SK-N-MC (cell line): Measurements from ENCODE around the gene GZMM.

Experiments used
- DNase-seq: peaks from one replicate; pipeline ENCODE4 v3.0.0-alpha.2; 2011; ENCODE audit warnings: low read depth, low spot score
- H3K27ac ChIP-seq: fragments of 200-600 bp; sonication (generic); 2 replicates; pipeline ENCODE4 v1.5.1; 2016; ENCODE audit warnings: mixed run types
- H3K36me3 ChIP-seq: fragments of 200-600 bp; sonication (generic); 2 replicates; pipeline ENCODE4 v1.6.1; 2017; ENCODE audit warnings: antibody characterized with exemption, low read length, mixed read lengths; ENCODE audit not compliant: insufficient read depth
- H3K4me3 ChIP-seq: fragments of 200-600 bp; sonication (generic); 2 replicates; pipeline ENCODE4 v1.5.1; 2016
- H3K9ac ChIP-seq: fragments of 200-600 bp; sonication (generic); 2 replicates; pipeline ENCODE4 v1.8.0; 2017; ENCODE audit warnings: mixed run types, mixed read lengths; ENCODE audit not compliant: insufficient read length
- H3K9me3 ChIP-seq: fragments of 200-600 bp; sonication (generic); 2 replicates; pipeline ENCODE4 v1.6.1; 2017; ENCODE audit warnings: low read depth, mild to moderate bottlenecking, antibody characterized with exemption, low read length, moderate library complexity, mixed read lengths
- EZH2 ChIP-seq: fragments of 200-600 bp; sonication (generic); IDR thresholded peaks from one replicate; pipeline ENCODE4 v1.6.1; 2017; ENCODE audit warnings: antibody characterized with exemption
- FOXP2 ChIP-seq: optimal IDR thresholded peaks from 2 replicates; pipeline ENCODE3; 2011; ENCODE audit warnings: mild to moderate bottlenecking, moderate library complexity; ENCODE audit not compliant: insufficient read depth; ENCODE audit errors: extremely low read length, control extremely low read depth
- POLR2AphosphoS5 ChIP-seq: IDR thresholded peaks from 2 replicates; pipeline ENCODE4 v1.6.1; 2012; ENCODE audit warnings: mild to moderate bottlenecking, low read depth, low read length, borderline replicate concordance

The GZMM gene

GRCh38 chr19:497869-498510, 45.9 kb upstream of the GZMM start:
- no peak for TF ChIP-seq EZH2
- no peak for TF ChIP-seq POLR2AphosphoS5
- TF ChIP-seq FOXP2: no peak
- Histone ChIP-seq H3K27ac (no peak overlapping the region), H3K4me3 (no peak overlapping the region), H3K36me3 (no peaks in the 10 kb centered on the region), H3K9me3 (no peaks in the 10 kb centered on the region), H3K9ac (no peak overlapping the region)
- no peak for DNase-seq

- DNase-seq: no peak
- H3K4me3 ChIP-seq: no peak overlapping the region
- H3K9me3 ChIP-seq: no peaks in the 10 kb centered on the region
- no peak overlapping the region for H3K27ac ChIP-seq
- H3K9ac ChIP-seq: no peak overlapping the region
- TF ChIP-seq FOXP2 (no peak), EZH2 (no peak), POLR2AphosphoS5 (no peak)
- no peaks in the 10 kb centered on the region for H3K36me3 ChIP-seq
Measured at GRCh38 chr19:498511-498891, 45.4 kb upstream of the GZMM start.

GRCh38 chr19:498977-499623, 44.8 kb upstream of the GZMM start:
- DNase-seq: no peak
- H3K9me3 ChIP-seq: no peaks in the 10 kb centered on the region
- TF ChIP-seq EZH2 (no peak), POLR2AphosphoS5 (no peak), FOXP2 (no peak)
- no peak overlapping the region for H3K9ac ChIP-seq
- H3K36me3 ChIP-seq: no peaks in the 10 kb centered on the region
- H3K27ac ChIP-seq: no peak overlapping the region
- no peak overlapping the region for H3K4me3 ChIP-seq

- Histone ChIP-seq H3K4me3 (no peak overlapping the region), H3K9me3 (no peaks in the 10 kb centered on the region), H3K9ac (no peak overlapping the region), H3K36me3 (no peaks in the 10 kb centered on the region), H3K27ac (no peak overlapping the region)
- no peak for DNase-seq
- TF ChIP-seq POLR2AphosphoS5 (no peak), EZH2 (no peak)
Measured at GRCh38 chr19:501646-502045, 42.2 kb upstream of the GZMM start.

GRCh38 chr19:504616-505015, 39.2 kb upstream of the GZMM start:
- H3K9ac ChIP-seq: no peak overlapping the region
- no peaks in the 10 kb centered on the region for H3K9me3 ChIP-seq
- no peak overlapping the region for H3K27ac ChIP-seq
- no peak overlapping the region for H3K4me3 ChIP-seq
- DNase-seq: no peak
- H3K36me3 ChIP-seq: no peaks in the 10 kb centered on the region; the same call in 1 of the 2 replicates
- no peak for TF ChIP-seq EZH2
- TF ChIP-seq POLR2AphosphoS5: no peak
- TF ChIP-seq FOXP2: no peak

GRCh38 chr19:506404-507285, 37.2 kb upstream of the GZMM start:
- H3K9me3 ChIP-seq: no peaks in the 10 kb centered on the region
- peak overlapping the region; percentile 96 for H3K9ac ChIP-seq
- H3K27ac ChIP-seq: peak overlapping the region; percentile 98

GRCh38 chr19:507286-508203, 36.3 kb upstream of the GZMM start, which contains the start of gene TPGS1:
TPGS1 (plus strand) TSS chr19:507497; CDS start chr19:507507, 10 bp downstream.
- Histone ChIP-seq H3K9me3 (no peaks in the 10 kb centered on the region), H3K9ac (peak within 1 kb of the TSS; percentile 96), H3K36me3 (no peaks in the 10 kb centered on the region; the same call in 1 of the 2 replicates), H3K4me3 (peak within 1 kb of the TSS; percentile 98), H3K27ac (peak within 1 kb of the TSS; percentile 98)
- TF ChIP-seq FOXP2 (no peak), EZH2 (no peak), POLR2AphosphoS5 (peak; percentile 50)
- DNase-seq: peak; percentile 100

More at GRCh38 chr19:506404-507285, 37.2 kb upstream of the GZMM start:
- TF ChIP-seq POLR2AphosphoS5 (peak; percentile 34; the same call in 1 of the 2 replicates), EZH2 (no peak)
- Histone ChIP-seq H3K36me3 (no peaks in the 10 kb centered on the region; the same call in 1 of the 2 replicates), H3K4me3 (peak overlapping the region; percentile 98)
- DNase-seq: no peak
